GM19468 (cell line): ENCODE data around the gene DGKB.

Source experiments
- ATAC-seq: cut with Tn5 transposase; IDR thresholded peaks from one replicate; pipeline ENCODE4 v1.9.1; 2021; ENCODE audit warnings: mild to moderate bottlenecking, moderate library complexity, moderate number of reproducible peaks; ENCODE audit not compliant: unreplicated experiment; ENCODE audit errors: extremely low read depth

The DGKB gene

DNA sequence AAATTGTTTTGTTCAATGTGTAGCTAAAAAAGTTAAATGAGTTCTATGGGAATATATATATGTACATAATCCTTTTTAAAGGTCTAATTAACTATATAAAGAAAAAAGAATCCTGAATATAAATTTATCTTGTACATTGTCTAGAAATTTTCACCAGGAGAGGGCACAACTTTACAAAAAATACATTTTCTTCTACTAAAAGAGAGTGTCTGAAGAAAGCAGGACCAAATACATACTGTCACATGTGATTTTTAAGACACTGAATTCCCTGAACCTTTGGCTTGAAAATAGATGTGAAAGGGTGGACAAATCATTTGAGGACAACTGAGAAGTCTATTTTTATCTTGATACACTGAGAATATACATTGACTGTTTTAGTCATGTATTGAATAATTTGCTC, 204.3 kb downstream of the DGKB start:
- no peak for ATAC-seq

DNA sequence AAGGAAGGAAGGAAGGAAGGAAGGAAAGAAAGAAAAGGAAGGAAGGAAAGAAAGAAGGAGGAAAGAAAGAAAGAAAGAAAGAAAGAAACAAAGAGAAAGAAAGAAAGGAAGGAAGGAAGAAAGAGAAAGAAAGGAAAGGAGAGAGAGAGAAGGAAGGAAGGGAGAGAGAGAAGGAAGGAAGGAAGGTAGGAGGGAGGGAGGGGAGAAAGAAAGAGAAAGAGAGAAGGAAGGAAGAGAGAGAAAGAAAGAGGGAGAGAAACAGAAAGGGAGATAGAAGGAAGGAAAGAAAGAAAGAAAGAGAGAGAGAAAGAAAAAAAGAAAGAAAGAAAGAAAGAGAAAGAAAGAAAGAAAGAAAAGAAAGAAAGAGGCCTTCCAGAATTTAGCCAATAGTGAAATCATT, 204.9 kb downstream of the DGKB start:
- ATAC-seq = no peak

DNA sequence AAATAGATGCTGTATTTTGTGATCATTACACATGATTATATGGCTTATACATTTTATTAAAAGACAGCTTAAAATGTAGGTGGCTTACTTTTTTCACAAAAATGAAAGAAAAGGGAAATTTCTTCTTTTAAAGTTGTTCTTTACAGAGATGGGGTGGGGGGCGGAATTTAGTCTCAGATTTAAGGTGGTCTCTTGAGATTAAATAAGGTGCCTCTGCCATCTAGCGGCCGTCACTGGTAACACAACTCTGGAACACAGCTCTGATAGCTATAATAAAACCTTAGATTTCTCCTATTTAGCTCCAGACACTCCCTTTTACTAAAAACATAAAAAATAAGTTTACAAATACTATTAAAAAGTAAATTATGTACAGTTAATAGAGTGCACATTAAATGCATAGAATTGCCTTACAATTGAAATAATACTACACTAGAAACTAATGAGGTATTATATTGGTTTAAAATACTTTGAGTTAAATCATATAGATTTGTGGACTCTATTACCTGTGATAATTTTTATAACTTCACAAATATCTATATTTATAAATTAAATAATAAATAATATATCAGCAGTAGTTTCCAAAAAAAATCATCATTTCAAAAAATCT, 210.9 kb downstream of the DGKB start:
- no peak for ATAC-seq

DNA sequence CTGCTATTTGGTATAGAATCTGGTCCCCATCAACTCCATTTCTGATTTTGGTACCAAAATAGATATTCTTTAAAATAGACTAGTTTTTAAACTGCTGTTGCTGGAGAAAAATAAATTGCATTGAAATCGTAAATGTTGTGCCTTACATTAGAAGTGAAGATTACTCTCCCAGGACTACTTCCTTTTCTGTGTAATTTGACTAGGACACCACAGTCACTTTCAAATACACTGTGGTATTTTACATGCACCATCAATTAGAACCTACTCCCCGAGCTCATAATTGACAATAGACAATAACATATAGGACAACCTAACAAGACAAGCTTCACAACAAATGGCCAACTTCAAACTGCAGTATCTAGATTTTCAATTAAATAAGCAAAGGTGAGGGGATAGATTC, 211.5 kb downstream of the DGKB start:
- ATAC-seq = peak; percentile 28

DNA sequence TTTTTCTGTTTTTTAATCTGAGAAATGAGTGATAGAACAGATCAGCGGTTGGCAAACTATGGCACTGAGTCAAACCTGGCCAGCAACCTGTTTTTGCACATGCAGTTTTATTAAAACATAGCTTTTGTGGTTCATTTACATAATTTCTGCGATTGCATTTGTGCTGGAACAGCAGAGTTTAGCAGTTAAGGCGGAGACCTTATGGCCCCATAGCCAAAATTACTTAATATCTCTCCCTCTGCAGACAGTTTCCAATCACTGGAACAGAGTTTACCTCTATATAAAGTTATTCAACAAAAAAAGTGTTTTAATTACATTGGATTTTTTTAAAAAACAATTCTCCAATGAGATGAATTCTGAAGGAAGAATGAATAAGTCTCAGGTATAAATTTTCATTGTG, 212.1 kb downstream of the DGKB start:
- no peak for ATAC-seq

DNA sequence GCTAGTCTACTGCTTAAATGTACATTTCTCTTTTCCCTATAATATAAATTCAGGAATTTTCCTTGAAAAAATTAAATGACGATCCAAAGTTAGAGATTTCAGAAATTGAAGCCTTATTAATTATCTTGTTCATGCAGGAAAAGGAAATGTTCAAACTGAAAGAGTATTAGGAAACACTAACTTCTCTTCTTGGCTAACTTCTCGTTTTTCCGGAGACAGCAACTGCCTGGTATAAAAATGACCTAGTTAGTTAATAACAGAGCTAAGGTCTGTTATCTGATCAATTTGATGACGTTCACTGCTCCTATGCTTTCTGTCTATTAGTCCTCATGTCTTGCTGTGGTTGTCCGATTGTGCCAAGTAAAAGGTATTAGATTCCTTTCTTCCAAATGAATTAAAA, 212.5 kb downstream of the DGKB start:
- no peak for ATAC-seq

DNA sequence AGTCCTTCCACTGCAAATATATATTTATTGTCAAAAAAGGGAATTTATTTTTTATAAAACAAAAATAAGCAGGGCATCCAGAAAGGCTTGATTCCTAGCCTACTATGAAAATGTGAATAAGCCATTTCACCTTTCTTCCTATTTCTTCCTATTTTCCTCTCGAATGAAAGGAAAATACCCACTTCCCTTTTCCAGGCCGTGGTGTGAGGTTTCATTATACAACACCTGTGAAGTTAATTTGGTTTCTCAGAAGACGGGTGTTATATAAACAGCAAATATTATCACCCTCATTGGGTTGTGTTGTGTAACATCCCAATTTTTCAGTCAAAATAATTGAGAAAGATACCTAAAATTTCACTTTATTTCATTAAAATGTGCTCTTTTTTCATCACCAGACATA, 214.3 kb downstream of the DGKB start:
- no peak for ATAC-seq

DNA sequence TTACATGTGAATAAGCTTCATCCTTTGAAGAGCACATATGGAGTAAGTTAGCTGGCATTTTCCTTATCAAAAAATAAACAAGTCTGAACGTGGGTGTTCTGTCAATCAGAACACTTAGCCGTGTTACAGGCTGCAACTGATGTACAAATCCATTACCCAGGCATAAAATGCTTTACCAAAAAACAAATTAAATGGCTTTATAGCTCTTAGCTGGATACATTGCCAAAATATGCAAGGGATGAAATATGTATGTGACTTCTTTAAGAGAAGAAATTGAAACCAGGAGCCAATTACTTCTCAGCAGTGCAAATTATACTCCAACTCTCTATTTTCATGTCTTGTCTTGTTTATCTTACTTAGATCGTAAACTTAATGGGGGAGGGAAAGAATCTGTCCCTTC, 214.8 kb downstream of the DGKB start:
- ATAC-seq = no peak

DNA sequence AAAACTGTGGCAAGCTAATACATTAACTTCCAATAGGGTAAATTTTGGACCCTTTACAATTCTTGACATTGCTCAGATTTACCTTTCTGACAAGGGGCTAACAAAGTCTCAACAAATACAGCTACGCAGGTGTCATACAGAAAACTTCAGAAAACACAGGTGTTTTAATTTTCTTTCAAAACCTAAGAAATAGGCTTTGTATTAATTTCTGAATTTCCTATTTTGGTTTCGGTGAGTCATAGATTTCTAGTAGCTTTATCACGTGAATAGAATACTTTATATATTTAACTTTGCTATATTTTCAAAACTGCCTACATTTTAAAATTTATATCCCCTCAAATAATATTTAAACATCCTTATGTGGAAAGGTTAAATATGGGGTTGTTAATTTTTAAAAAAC, 215.3 kb downstream of the DGKB start:
- ATAC-seq = no peak

DNA sequence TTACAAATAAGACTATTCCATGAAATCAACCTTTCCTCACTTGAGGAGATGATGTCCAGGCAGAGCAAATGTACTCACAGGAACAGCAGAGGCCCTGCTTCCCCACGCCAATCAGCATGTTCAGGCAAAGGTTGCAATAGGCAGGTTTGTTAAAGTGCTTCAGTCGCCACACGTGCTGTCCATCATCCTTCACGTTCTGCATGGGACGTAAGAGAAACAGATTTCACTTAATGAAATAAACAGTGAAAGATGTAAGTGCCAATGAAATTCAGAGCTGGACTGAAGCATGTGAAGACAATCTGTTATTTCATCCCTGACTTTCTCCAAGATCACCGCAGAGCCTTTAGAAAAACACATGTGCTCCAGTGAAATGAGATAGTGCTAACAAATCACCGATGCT, 217.4 kb downstream of the DGKB start:
- no peak for ATAC-seq

DNA sequence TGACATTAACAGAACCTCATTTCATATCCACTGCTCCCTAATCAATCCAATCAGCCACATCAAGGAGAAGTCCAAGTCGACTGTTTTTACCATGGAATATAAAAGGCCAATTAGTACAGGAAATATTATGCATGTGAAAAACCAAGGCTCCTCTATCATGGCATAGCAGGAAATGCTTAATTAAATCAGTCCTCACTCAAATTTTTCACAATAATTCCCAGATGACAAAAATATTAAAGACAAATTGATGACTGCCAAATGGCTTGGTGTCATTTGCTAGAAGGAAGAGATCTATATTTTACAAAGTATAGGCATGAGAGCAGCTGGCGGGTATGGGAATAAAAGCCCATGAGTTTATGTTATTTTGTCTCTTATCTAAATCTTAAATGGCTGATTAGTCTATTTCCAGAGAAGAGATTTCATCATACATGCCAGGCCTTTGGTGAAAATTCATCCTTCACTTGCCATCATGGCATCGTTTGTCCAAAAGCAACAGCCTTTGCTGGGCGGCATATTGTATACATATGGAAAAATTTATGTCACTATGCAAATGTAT, 219.6 kb downstream of the DGKB start:
- ATAC-seq = no peak

DNA sequence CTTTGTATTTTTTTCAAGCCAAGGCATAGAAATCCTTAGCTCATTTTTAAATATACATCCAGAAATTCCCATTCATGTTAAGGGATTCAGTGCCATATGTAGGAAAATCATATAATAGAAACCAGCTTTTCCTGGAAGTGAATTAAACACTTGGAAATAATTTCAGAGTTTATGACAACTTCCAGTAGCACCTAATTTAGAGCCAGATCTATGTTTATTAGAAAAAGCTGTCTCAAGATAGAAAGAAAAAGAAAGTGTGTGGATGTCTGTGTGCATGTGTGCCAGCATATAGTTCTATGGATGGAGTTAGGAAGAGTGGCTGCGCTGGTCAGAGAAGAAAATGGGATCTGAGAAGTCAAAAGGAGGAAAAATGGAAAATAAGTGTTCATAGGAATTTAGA, 225.7 kb downstream of the DGKB start:
- ATAC-seq = no peak

DNA sequence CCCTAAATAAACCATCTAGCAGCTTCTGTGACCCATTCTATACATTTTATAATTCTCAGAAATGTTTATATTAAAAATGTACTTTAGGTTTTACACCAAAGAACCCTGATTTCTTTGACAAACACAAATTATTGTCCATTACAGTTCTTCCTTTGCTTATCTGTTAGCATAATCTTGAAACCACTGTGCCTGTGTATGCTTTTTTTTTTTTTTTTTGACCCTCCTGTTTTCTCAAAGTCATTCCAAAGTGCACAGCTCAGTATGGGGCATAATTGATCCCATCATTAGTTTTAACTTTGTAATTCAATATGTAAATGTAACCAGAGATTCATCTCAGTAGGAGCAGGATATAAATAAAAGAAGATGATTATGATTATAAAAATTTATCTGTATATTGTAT, 229.3 kb downstream of the DGKB start:
- no peak for ATAC-seq

DNA sequence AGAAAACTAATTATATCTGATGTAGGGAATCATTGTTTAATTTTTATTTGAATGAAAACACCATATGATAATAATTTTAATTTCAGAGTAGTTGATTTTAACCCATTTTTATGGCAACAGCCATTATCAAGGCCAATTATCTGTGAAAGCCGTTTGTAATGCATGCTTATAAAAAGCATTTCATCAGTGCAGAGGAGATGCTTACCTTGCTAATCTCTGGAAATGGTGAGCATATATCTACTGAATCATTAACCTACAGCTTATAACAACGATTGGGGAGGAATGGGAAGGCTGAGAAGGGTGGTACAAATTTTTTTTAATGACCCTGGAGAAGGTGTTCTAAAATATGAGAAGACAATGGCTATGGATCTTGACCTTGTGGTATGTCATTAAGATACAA, 235.6 kb downstream of the DGKB start:
- no peak for ATAC-seq

DNA sequence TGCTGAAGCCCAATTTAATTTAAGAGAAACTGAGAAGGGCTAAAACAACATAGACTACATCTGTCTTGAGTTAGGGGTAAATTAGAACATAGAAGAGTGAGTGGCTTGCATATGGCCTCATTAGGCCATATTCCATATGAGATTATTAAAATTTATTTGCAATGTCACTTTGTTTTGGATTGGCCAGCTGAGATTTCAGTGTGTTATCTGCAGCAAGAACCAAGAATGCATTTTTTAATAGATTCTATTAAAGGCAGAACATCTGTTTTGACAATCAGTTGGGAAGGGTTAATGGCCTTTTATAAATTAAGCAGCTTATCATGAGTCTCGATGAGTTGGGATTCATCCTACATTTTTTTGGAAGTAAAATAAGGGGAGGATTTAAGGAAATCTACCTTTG, 236.2 kb downstream of the DGKB start:
- ATAC-seq = no peak

DNA sequence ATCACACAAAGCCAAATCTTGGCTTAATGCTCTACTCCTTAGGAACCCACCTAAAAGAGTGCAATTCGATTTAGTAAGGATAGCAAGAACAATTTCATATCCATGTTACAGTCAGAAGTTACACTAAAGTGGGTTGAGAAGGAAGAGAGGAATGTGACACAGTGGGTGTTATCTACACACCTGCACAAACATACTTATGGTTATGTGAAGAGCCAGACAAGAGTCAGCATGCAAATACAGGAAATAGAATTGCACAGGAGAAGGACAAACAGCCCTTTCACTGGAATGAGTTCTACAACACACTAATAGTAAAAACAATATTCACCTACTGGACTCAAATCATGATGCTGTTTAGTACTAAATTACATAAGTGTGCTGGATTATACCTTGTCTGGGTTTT, 262.8 kb downstream of the DGKB start:
- ATAC-seq = no peak

DNA sequence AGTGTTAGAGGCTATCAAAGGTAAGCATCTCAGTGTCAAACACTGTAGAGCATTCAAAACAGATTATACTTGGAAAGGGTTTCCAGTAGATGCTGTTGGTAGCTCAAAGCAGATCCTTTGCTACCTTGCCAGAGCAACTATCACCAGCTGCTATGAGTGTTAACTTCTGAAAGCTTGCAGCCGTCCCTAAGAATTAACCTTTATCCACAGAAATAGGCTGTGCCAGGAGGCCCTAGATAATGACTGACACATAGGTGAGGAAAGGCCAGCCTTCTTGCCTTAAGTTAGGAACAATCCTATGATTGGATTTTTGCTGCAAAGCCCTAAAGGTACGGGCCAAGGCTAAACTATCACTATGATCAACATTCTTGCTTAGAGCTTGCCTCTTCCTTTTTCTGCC, 263.2 kb downstream of the DGKB start:
- ATAC-seq = no peak

DNA sequence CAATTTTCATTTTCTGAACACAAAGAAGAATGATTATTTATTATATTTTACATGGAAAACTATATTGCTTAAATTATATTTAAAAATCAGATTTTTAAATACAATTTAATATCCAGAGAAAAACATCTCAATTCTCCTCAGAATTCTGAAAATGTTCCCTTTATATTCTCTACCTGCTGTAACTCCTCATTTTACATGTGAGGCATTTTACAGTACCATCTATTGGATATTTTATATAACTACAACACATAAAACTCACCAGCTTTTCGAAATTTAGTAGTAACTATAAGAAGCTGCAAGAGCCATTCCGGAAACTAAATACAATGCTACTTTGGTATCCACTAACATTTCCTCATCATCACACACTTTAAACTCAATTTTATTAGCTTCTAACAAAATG, 264.6 kb downstream of the DGKB start:
- ATAC-seq = no peak

DNA sequence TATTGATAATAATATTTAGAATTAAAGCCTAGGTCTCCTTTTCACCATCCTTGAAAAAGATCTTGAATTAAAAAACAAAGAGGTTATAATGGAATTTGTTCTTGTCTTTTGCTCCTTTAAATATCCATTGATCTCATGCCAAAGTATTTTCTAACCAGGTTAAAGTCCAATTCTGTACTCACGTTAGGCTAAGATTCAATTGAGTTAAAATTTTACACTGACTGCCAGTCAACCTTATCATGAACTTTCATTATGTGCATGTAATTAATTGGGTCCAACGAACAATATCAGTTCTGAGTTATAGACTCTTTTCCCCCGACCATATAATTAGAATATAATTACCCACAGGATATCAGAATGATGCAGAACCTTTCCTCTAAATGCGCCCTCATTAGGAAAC, 266.6 kb downstream of the DGKB start:
- ATAC-seq = no peak

DNA sequence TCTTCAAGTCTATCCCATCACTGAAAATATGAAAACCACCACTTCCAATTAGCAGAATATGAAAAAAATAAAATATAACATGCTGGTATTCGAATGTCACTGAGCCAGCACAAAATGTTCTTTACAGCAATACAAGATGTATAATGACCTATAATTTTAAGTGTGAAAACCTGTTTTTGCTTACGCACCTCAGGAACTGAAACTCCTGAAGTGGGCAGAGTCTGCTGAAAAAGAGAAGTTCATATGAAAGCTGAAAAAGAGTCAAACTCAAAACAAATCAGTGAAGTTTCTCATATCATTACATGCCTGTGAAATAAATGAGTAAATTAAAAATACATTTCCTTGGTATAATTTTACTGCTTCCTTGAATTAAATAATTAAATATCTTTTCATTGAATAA, 272.5 kb downstream of the DGKB start:
- ATAC-seq = no peak

DNA sequence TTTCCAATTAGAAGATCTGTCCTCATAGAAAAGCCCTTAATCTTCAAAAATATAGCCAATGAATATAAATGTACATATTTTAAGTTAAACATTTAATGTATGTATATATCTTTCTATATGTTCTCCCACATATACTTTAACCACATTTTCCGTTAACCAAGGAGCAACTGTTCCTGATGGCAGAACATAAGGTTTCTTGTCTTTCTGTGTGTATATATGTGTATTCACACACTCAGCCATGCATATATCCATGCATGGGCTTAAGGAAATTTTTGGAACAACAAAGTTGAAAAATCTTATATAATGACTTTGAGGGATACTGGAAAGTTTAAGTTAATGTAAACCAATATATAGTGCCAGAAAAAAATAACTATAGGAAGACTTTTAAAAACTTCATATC, 274.0 kb downstream of the DGKB start:
- ATAC-seq = no peak

DNA sequence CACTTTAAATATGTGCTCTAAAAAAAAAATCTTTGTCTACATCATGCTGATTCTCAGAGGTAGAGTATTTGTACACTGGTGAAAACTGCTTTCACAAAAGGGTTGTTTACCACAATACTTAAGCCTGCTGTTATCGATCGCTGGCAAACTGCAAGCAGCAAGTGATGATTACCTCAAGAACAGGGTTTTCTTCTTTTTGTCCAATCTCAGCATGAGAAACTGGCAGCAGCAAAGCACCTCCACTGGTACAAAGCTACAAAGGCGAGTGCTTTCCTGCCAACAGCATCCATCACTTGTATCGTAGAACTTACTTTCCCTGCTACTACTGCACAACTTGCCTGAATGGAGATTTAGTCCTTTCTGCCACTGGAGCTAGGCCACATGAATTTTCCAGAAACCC, 276.5 kb downstream of the DGKB start:
- no peak for ATAC-seq

DNA sequence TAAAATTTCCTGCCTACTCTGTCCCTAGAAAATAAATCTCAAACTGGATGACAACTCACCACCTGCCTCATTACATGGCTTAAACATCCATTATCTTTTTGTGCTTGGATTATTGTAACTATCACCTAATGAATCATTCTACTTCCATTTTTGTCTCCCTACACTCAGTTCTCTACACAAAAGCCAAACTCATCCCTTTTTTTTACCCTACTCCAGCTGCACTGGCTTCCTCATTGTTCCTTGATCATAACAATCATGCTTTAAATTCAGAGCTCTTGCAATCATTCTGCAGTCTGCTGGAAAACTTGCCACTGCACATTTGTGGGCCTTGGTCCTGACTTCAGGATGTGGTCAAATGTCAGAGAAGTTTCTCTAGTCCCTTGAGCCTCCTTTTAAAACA, 280.0 kb downstream of the DGKB start:
- no peak for ATAC-seq
